Calu3 (cell line): ENCODE measurements around the gene SNX10. TPM values are rescaled to one million over a fixed set of nuclear protein-coding genes. Genes with fewer than 3 reads are reported as not detected.

Experiments
- BruUV-seq: library from RNA; stranded (reverse); fragments of 400-500 nt; replicated peaks from 2 replicates; lab custom pipeline; 2021; lab: Mats Ljungman, UMichigan
- CTCF ChIA-PET: fragments of 300-600 bp; sonication (Branson Sonifier 250); formaldehyde crosslinking; loops from one replicate; lab custom pipeline; 2022; ENCODE audit warnings: antibody characterized with exemption; lab: Charles Lee
- DNase-seq: peaks from one replicate; pipeline ENCODE4 v3.0.0; 2022
- H3K27ac Mint-ChIP-seq: one replicate; pipeline ENCODE4 v1.8.0; 2022; ENCODE audit warnings: mixed read lengths; ENCODE audit not compliant: unreplicated experiment
- H3K27me3 Mint-ChIP-seq: one replicate; pipeline ENCODE4 v1.8.0; 2022; ENCODE audit warnings: mixed read lengths; ENCODE audit not compliant: unreplicated experiment
- H3K36me3 Mint-ChIP-seq: one replicate; pipeline ENCODE4 v1.8.0; 2022; ENCODE audit warnings: mild to moderate bottlenecking, moderate library complexity, mixed read lengths; ENCODE audit not compliant: insufficient read depth, unreplicated experiment
- H3K4me1 Mint-ChIP-seq: one replicate; pipeline ENCODE4 v1.8.0; 2022; ENCODE audit warnings: mild to moderate bottlenecking, low read depth, mixed read lengths; ENCODE audit not compliant: unreplicated experiment
- H3K4me3 Mint-ChIP-seq: one replicate; pipeline ENCODE4 v1.8.0; 2022; ENCODE audit warnings: mild to moderate bottlenecking, low read depth, moderate library complexity, mixed read lengths; ENCODE audit not compliant: unreplicated experiment
- H3K9me3 Mint-ChIP-seq: one replicate; pipeline ENCODE4 v1.8.0; 2022; ENCODE audit warnings: low read depth, mixed read lengths; ENCODE audit not compliant: unreplicated experiment
- intact Hi-C: fragments of 100-400 bp; cut with micrococcal nuclease; formaldehyde crosslinking; loops from one replicate; pipeline ENCODE4 v1.10.0; 2022; ENCODE audit not compliant: unreplicated experiment
- total RNA-seq: library from RNA; stranded (reverse); gene quantifications from 2 replicates; pipeline ENCODE4 v1.2.3, GENCODE V29; 2022
- TF ChIP-seq, protein P1 (sequence below): fragments of 200-600 bp; IDR thresholded peaks from one replicate; pipeline ENCODE4 v1.8.0; 2022; ENCODE audit warnings: antibody characterized with exemption; ENCODE audit not compliant: unreplicated experiment

The SNX10 gene
- total RNA-seq, 1 experiment from 2014 or later: 22.1 TPM

DNA sequence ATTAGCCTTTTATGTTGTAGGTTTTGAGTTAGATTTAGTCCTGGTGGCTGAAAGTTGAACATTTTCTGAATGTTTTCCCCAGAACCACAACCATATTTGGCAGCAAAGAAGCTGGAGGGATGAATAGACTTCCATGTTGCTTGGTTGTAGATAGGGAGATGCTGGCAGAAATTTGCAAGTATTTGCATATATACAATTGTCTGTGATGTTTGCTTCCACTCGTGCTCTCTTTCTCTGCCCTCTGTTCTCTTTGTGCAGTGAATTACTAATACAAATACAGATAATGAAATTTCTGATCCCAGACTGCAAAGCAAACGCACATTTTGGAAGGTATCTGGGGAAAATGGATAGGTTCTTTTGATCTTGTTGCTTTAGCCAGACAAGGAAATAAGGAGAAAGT lies 96.1 kb downstream of the SNX10 start:
- no peak overlapping the region for H3K4me3 Mint-ChIP-seq
- H3K4me1 Mint-ChIP-seq: no peaks in the 10 kb centered on the region
- H3K27me3 Mint-ChIP-seq: no peaks in the 10 kb centered on the region
- no TSS peak for BruUV-seq
- TF ChIP-seq, protein P1, sequence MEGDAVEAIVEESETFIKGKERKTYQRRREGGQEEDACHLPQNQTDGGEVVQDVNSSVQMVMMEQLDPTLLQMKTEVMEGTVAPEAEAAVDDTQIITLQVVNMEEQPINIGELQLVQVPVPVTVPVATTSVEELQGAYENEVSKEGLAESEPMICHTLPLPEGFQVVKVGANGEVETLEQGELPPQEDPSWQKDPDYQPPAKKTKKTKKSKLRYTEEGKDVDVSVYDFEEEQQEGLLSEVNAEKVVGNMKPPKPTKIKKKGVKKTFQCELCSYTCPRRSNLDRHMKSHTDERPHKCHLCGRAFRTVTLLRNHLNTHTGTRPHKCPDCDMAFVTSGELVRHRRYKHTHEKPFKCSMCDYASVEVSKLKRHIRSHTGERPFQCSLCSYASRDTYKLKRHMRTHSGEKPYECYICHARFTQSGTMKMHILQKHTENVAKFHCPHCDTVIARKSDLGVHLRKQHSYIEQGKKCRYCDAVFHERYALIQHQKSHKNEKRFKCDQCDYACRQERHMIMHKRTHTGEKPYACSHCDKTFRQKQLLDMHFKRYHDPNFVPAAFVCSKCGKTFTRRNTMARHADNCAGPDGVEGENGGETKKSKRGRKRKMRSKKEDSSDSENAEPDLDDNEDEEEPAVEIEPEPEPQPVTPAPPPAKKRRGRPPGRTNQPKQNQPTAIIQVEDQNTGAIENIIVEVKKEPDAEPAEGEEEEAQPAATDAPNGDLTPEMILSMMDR: no peak
- intact Hi-C loops: no loop called here
- H3K27ac Mint-ChIP-seq: no peak overlapping the region
- H3K36me3 Mint-ChIP-seq: no peaks in the 10 kb centered on the region
- no peaks in the 10 kb centered on the region for H3K9me3 Mint-ChIP-seq
- DNase-seq: no peak
- CTCF ChIA-PET: no interaction called here

DNA sequence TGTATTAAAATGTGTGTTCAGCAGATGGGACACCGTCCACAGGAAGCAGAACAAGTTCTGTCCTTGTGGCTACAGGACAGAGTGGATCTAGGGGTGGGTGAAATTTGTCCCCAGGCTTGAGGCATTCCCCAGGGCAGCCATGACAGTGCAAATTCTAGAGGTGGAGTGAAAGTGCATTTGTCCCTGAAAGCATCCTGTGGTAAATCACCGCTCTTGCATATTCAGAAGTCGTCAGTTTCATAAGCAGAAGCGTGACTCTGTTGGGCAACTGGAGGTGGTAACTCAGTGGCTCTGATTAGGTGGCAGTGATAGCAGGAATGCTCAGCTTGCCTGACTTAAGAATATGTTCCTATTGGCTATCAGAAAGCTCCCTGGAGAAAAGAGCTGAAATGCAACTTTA lies 96.6 kb downstream of the SNX10 start:
- intact Hi-C loops: no loop called here
- CTCF ChIA-PET: interaction anchor here (1.8 kb wide), 1 partner anchor 19 kb away, joined by 4 read pairs; no protein-coding TSS in a partner anchor

DNA sequence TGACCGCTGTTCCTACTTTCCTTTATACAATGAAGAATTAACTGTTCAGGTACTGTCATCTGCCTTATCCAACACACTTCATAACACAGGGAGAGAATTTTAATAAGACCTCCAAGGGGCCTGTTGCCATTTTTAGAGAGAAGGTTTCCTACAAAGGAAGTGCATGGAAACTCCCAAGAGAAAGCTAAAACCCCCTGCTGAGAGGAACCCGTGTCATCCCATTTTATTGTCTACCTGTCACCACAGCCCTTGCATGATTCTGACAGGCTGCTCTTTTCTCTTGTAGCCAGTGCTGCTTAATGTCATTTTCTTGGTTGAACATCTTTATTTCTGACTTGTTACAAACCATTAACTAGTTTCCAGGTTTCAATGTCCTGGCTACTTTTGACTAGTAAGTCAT lies 98.4 kb downstream of the SNX10 start:
- H3K4me3 Mint-ChIP-seq: no peak overlapping the region
- intact Hi-C loops: no loop called here
- no peaks in the 10 kb centered on the region for H3K9me3 Mint-ChIP-seq
- H3K4me1 Mint-ChIP-seq: peaks cover 12% of the 10 kb centered on the region
- no peaks in the 10 kb centered on the region for H3K27me3 Mint-ChIP-seq
- no peak for DNase-seq
- no peak overlapping the region for H3K27ac Mint-ChIP-seq
- CTCF ChIA-PET: interaction anchor here (1.8 kb wide), 1 partner anchor 20 kb away, joined by 4 read pairs; no protein-coding TSS in a partner anchor
- no TSS peak for BruUV-seq
- TF ChIP-seq, protein P1: no peak
- H3K36me3 Mint-ChIP-seq: no peaks in the 10 kb centered on the region

More for the DNA sequence above, 96.6 kb downstream of the SNX10 start:
- Mint-ChIP-seq H3K27ac (no peak overlapping the region), H3K27me3 (no peaks in the 10 kb centered on the region), H3K36me3 (no peaks in the 10 kb centered on the region), H3K4me3 (no peak overlapping the region), H3K9me3 (no peaks in the 10 kb centered on the region), H3K4me1 (peaks cover under 1% of the 10 kb centered on the region)
- no TSS peak for BruUV-seq
- no peak for DNase-seq
- TF ChIP-seq, protein P1: no peak

DNA sequence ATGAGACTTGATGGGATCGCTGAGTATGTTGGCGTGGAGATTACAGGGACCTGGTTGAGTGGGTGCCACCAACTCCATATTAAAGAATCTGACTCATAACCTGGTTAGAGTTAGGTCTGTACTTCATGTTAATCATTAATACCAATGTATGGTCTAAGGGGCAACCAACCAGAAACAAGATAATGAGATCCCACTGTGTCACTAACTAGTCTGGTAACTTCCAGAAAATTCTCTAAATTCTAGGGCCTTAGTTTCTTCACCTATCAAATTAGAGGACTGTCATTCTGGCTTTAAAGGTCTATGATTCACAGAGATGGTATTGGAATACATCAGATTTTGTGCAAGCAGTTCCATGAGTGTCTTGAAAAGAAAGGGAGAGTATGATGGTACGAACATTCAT lies 102.2 kb downstream of the SNX10 start:
- H3K27ac Mint-ChIP-seq: no peak overlapping the region
- BruUV-seq: no TSS peak
- no peak for DNase-seq
- CTCF ChIA-PET: no interaction called here
- H3K4me3 Mint-ChIP-seq: no peak overlapping the region
- TF ChIP-seq, protein P1: no peak
- intact Hi-C loops: no loop called here
- peaks cover 24% of the 10 kb centered on the region for H3K4me1 Mint-ChIP-seq
- H3K36me3 Mint-ChIP-seq: peaks cover 13% of the 10 kb centered on the region
- no peaks in the 10 kb centered on the region for H3K27me3 Mint-ChIP-seq
- H3K9me3 Mint-ChIP-seq: no peaks in the 10 kb centered on the region
